Trophoblast cell (in vitro differentiated cells and primary cell): ENCODE results near the gene GCN1.

ENCODE experiments used
- DNase-seq, 2 donors: peaks; one replicate each; pipeline ENCODE4 v3.0.0-alpha.2; 2016
- H2AFZ ChIP-seq: 2 replicates; pipeline ENCODE4 v1.6.1; 2013; ENCODE audit warnings: low read length, moderate library complexity, mild to moderate bottlenecking; ENCODE audit not compliant: insufficient read depth, poor library complexity
- H2AK5ac ChIP-seq: 2 replicates; pipeline ENCODE4 v1.6.1; 2013; ENCODE audit warnings: mild to moderate bottlenecking, low read length
- H2BK120ac ChIP-seq: 2 replicates; pipeline ENCODE4 v1.6.1; 2013; ENCODE audit warnings: low read length, mild to moderate bottlenecking, moderate library complexity; ENCODE audit not compliant: insufficient read depth, poor library complexity
- H2BK12ac ChIP-seq: 2 replicates; pipeline ENCODE4 v1.6.1; 2013; ENCODE audit warnings: mild to moderate bottlenecking, low read length, moderate library complexity
- H2BK5ac ChIP-seq: 2 replicates; pipeline ENCODE4 v1.6.1; 2013; ENCODE audit warnings: low read length, low read depth, moderate library complexity, mild to moderate bottlenecking; ENCODE audit not compliant: poor library complexity
- H3K14ac ChIP-seq: 2 replicates; pipeline ENCODE4 v1.6.1; 2013; ENCODE audit warnings: mild to moderate bottlenecking, low read length
- H3K18ac ChIP-seq: 2 replicates; pipeline ENCODE4 v1.6.1; 2013; ENCODE audit warnings: mild to moderate bottlenecking, low read length
- H3K23ac ChIP-seq: 2 replicates; pipeline ENCODE4 v1.6.1; 2013; ENCODE audit warnings: low read length
- H3K27ac ChIP-seq: 2 replicates; pipeline ENCODE4 v1.5.1; 2013; ENCODE audit warnings: low read depth, mild to moderate bottlenecking, inconsistent platforms, low read length, moderate library complexity
- H3K27me3 ChIP-seq: 2 replicates; pipeline ENCODE4 v1.6.1; 2013; ENCODE audit warnings: inconsistent platforms, mild to moderate bottlenecking, low read length, moderate library complexity; ENCODE audit not compliant: insufficient read depth
- H3K36me3 ChIP-seq, 2 experiments: 1 replicate in 1 of 2; 2 replicates in 1 of 2; pipeline ENCODE4 v1.6.1; 2013; ENCODE audit warnings: low read length in 2 of 2, mild to moderate bottlenecking in 2 of 2, moderate library complexity in 1 of 2; ENCODE audit not compliant: insufficient read depth in 2 of 2, control insufficient read depth in 1 of 2
- H3K4ac ChIP-seq: 2 replicates; pipeline ENCODE4 v1.6.1; 2013; ENCODE audit warnings: low read depth, mild to moderate bottlenecking, low read length, moderate library complexity
- H3K4me1 ChIP-seq, 2 experiments: 1 replicate in 1 of 2; 2 replicates in 1 of 2; pipeline ENCODE4 v1.6.1; 2013; ENCODE audit warnings: low read length in 2 of 2, mild to moderate bottlenecking in 2 of 2, moderate library complexity in 1 of 2; ENCODE audit not compliant: insufficient read depth in 2 of 2, control insufficient read depth in 1 of 2
- H3K4me2 ChIP-seq: 2 replicates; pipeline ENCODE4 v1.6.1; 2013; ENCODE audit warnings: inconsistent platforms, mild to moderate bottlenecking, low read length, moderate library complexity
- H3K4me3 ChIP-seq: 2 replicates; pipeline ENCODE4 v1.5.1; 2013; ENCODE audit warnings: mild to moderate bottlenecking, low read depth, low read length, inconsistent platforms
- H3K79me1 ChIP-seq: one replicate; pipeline ENCODE4 v1.6.1; 2013; ENCODE audit warnings: low read length
- H3K79me2 ChIP-seq: 2 replicates; pipeline ENCODE4 v1.6.1; 2013; ENCODE audit warnings: low read length, mild to moderate bottlenecking; ENCODE audit not compliant: control insufficient read depth, insufficient read depth, poor library complexity
- H3K9ac ChIP-seq: 2 replicates; pipeline ENCODE4 v1.6.1; 2013; ENCODE audit warnings: mild to moderate bottlenecking, low read length
- H3K9me3 ChIP-seq: 2 replicates; pipeline ENCODE4 v1.6.1; 2013; ENCODE audit warnings: low read depth, mild to moderate bottlenecking, control low read depth, inconsistent platforms, low read length; ENCODE audit not compliant: insufficient read depth
- H4K12ac ChIP-seq: 2 replicates; pipeline ENCODE4 v1.6.1; 2013; ENCODE audit warnings: low read depth, mild to moderate bottlenecking, low read length, moderate library complexity
- H4K8ac ChIP-seq: 2 replicates; pipeline ENCODE4 v1.6.1; 2013; ENCODE audit warnings: low read depth, mild to moderate bottlenecking, low read length, moderate library complexity
- H4K91ac ChIP-seq: one replicate; pipeline ENCODE4 v1.6.1; 2013; ENCODE audit warnings: low read depth, mild to moderate bottlenecking, low read length, moderate library complexity
- WGBS: extraction: QIAGEN DNeasy Blood & Tissue Kit; methylation state at CpG from one replicate; pipeline ENCODE4 v1.1.7; 2013; ENCODE audit warnings: missing lambda C conversion rate; ENCODE audit not compliant: insufficient read length, insufficient coverage; ENCODE audit errors: extremely low coverage; 5-methylcytosine and 5-hydroxymethylcytosine counted together

GCN1 gene

DNA sequence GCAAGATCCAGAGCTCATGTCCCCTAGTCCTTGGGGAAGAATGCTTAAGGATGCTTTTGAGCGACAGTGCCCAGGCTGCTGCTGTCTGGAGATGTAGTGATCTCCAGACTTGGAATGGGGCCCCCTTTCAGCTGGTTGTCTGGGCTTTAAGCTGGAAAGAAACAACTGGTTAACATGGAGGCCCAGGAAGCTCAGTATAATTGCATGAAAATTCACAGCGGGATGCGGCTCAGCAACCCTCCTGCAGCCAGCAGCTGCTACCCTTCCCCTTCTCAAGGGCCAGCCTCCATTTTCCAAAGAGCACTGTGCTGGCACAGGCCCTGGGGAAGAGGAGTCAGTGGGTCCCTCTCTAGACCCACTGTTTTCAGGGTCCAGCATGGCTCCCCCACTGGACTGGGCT lies 104.3 kb downstream of the GCN1 start:
- H3K4me2 ChIP-seq: no peak overlapping the region
- no peak overlapping the region for H2BK120ac ChIP-seq
- H3K9me3 ChIP-seq: no peaks in the 10 kb centered on the region
- no peak overlapping the region for H2BK5ac ChIP-seq
- no peak overlapping the region for H2AFZ ChIP-seq
- H4K8ac ChIP-seq: no peak overlapping the region
- H3K4me1 ChIP-seq: peaks cover 0 to 7% of the 10 kb centered on the region in 2 experiments
- DNase-seq: no peak
- no peak overlapping the region for H2AK5ac ChIP-seq
- H3K79me2 ChIP-seq: no peaks in the 10 kb centered on the region
- H2BK12ac ChIP-seq: no peak overlapping the region
- H3K9ac ChIP-seq: no peak overlapping the region
- no CpG with 5 or more reads among the region's 3 CpGs for WGBS
- H3K14ac ChIP-seq: no peak overlapping the region
- peaks cover 21 to 23% of the 10 kb centered on the region in 2 experiments for H3K36me3 ChIP-seq
- no peak overlapping the region for H3K27ac ChIP-seq
- no peak overlapping the region for H4K91ac ChIP-seq
- H3K4me3 ChIP-seq: no peak overlapping the region
- no peaks in the 10 kb centered on the region for H3K79me1 ChIP-seq
- H3K27me3 ChIP-seq: no peaks in the 10 kb centered on the region
- no peak overlapping the region for H4K12ac ChIP-seq
- H3K4ac ChIP-seq: no peak overlapping the region
- no peak overlapping the region for H3K23ac ChIP-seq
- H3K18ac ChIP-seq: no peak overlapping the region

DNA sequence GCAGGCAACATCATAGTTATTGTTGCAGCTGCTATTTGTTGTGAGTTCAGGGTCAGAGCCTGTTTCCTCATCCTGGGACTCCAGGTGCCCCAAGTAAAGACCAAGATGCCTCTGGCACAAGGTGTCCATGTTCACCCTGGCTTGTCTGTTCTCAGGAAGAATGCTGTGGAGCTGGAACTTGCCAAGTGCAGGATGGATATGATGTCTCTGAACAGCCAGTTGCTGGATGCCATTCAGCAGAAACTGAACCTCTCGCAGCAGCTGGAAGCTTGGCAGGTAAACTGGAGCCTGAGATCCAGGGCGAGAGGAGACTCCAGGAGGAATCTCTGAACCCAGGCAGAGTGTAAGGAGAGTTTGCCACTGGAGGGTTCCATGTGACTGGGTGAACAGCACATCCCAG lies 104.7 kb downstream of the GCN1 start:
- Histone ChIP-seq H4K91ac (no peak overlapping the region), H2BK120ac (no peak overlapping the region), H2AFZ (no peak overlapping the region), H3K23ac (no peak overlapping the region), H4K12ac (no peak overlapping the region), H3K79me2 (no peaks in the 10 kb centered on the region), H3K14ac (no peak overlapping the region), H3K27me3 (no peaks in the 10 kb centered on the region), H3K4me1 (peaks cover 0 to 7% of the 10 kb centered on the region in 2 experiments), H2BK5ac (no peak overlapping the region), H2BK12ac (no peak overlapping the region), H3K4me3 (no peak overlapping the region), H3K79me1 (no peaks in the 10 kb centered on the region), H3K36me3 (peaks cover 20 to 22% of the 10 kb centered on the region in 2 experiments), H3K4me2 (no peak overlapping the region), H2AK5ac (no peak overlapping the region), H4K8ac (no peak overlapping the region), H3K18ac (no peak overlapping the region), H3K9ac (no peak overlapping the region), H3K27ac (no peak overlapping the region), H3K4ac (no peak overlapping the region), H3K9me3 (no peaks in the 10 kb centered on the region)
- no CpG with 5 or more reads among the region's 2 CpGs for WGBS
- DNase-seq: no peak

DNA sequence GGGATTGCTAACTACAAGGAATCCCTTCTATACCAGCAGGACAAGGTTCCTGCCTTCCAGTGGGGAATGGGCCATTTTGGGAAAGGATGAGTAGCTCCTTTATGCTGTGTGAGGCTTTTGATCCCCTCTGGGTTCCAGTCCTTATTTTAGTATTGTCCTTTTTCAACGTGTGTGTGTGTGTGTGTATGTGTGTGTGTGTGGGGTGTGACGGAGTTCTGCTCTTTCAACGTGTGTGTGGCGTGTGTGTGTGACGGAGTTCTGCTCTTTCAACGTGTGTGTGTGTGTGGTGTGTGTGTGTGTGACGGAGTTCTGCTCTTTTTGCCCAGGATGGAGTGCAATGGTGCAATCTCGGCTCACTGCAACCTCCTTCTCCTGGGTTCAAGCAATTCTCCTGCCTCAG lies 105.4 kb downstream of the GCN1 start:
- no peak overlapping the region for H3K23ac ChIP-seq
- H3K4ac ChIP-seq: no peak overlapping the region
- no peaks in the 10 kb centered on the region for H3K27me3 ChIP-seq
- H3K79me2 ChIP-seq: no peaks in the 10 kb centered on the region
- H2AFZ ChIP-seq: no peak overlapping the region
- H3K18ac ChIP-seq: no peak overlapping the region
- no peak overlapping the region for H2BK12ac ChIP-seq
- no peak overlapping the region for H2AK5ac ChIP-seq
- H3K27ac ChIP-seq: no peak overlapping the region
- no peak overlapping the region for H2BK5ac ChIP-seq
- H3K14ac ChIP-seq: no peak overlapping the region
- H3K4me3 ChIP-seq: no peak overlapping the region
- peaks cover 16 to 19% of the 10 kb centered on the region in 2 experiments for H3K36me3 ChIP-seq
- WGBS: no CpG with 5 or more reads among the region's 8 CpGs
- H3K9me3 ChIP-seq: no peaks in the 10 kb centered on the region
- H4K12ac ChIP-seq: no peak overlapping the region
- no peak overlapping the region for H4K91ac ChIP-seq
- peaks cover 0 to 7% of the 10 kb centered on the region in 2 experiments for H3K4me1 ChIP-seq
- H3K4me2 ChIP-seq: no peak overlapping the region
- H4K8ac ChIP-seq: no peak overlapping the region
- H2BK120ac ChIP-seq: no peak overlapping the region
- H3K79me1 ChIP-seq: no peaks in the 10 kb centered on the region
- no peak overlapping the region for H3K9ac ChIP-seq
- no peak for DNase-seq

DNA sequence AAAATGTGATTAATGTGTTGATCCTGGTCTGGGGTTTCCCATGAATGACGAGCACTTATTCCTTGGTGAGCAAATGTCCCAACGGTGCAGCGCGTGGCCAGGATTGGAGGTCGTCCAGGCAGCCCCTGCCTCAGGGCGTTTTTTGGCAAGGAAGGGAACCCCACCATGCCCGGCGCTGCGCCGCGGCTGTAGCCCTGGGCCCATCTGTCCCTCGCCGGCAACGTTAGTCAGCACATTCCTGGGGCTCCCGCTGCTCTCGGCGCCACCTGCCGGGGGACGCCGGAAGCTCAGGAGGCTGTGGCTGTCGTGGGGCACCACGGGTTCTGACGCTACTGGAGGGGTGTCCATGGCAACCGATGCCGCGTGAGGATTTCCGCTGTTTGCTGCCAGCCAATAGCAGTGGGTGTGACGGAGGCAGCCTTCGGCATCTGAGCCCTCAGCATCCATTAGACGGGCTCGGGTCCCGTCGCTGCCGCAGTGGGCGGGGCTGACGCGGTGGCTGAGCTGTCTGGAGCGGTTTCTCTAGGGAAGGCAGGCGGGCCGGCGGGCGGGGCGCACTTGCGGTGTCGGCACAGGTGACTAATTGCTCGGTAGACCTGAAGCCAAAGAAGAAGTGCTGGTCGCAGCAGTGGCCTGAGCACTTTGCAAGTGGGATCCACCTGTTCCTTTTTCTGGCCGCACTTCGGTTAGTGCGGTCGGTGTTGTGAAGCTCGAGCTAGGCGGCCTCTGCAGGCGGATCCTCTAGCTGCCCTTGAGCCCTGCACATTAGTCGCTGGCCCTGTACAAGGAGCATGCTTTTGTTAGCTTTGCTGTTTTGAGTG lies 107.5 kb downstream of the GCN1 start:
- Histone ChIP-seq H4K8ac (peak overlapping the region; percentile 23), H3K4ac (no peak overlapping the region), H3K4me1 (peaks cover 0 to 4% of the 10 kb centered on the region in 2 experiments), H3K79me1 (no peaks in the 10 kb centered on the region), H3K36me3 (peaks cover 6% of the 10 kb centered on the region in 2 experiments), H3K9ac (no peak overlapping the region), H3K18ac (no peak overlapping the region), H2BK12ac (no peak overlapping the region), H3K9me3 (no peaks in the 10 kb centered on the region), H3K23ac (no peak overlapping the region), H3K4me2 (peak overlapping the region; percentile 74), H2BK5ac (no peak overlapping the region), H4K12ac (no peak overlapping the region), H2BK120ac (no peak overlapping the region), H2AFZ (peak overlapping the region; percentile 53), H3K4me3 (no peak overlapping the region), H2AK5ac (no peak overlapping the region), H3K14ac (no peak overlapping the region), H4K91ac (no peak overlapping the region), H3K79me2 (no peaks in the 10 kb centered on the region), H3K27ac (no peak overlapping the region), H3K27me3 (no peaks in the 10 kb centered on the region)
- DNase-seq: peak; percentile 99 to 100
- WGBS: no CpG with 5 or more reads among the region's 55 CpGs
